NCI-H82 treated with DMSO at 0.1 percent for 48 hours (cell line): Measurements from ENCODE around the gene MRPL41.
"Not testable (repeated sequence)": the region's sequence is repeated elsewhere in the genome, so short reads cannot be mapped to it uniquely, and the experiment has no call there.

Experiments used
- DNase-seq: peaks from one replicate; lab custom pipeline; 2025; ENCODE audit not compliant: unreplicated experiment; lab: John Stamatoyannopoulos, UW

The MRPL41 gene

GRCh38 chr9:137550958-137551263 is 768 bp upstream of the MRPL41 start:
- DNase-seq: not testable (repeated sequence)

GRCh38 chr9:137552022-137552768 is 516 bp downstream of the MRPL41 start:
- DNase-seq: no peak

GRCh38 chr9:137553654-137554053 is 2.0 kb downstream of the MRPL41 start:
- DNase-seq: not testable (repeated sequence)

- no peak for DNase-seq
Measured at GRCh38 chr9:137554349-137554748, 2.7 kb downstream of the MRPL41 start.

- DNase-seq: no peak
Measured at GRCh38 chr9:137555179-137555578, 3.5 kb downstream of the MRPL41 start.

GRCh38 chr9:137556069-137556838 is 4.6 kb downstream of the MRPL41 start:
- DNase-seq: no peak

GRCh38 chr9:137558127-137558526 is 6.4 kb downstream of the MRPL41 start:
- no peak for DNase-seq

GRCh38 chr9:137564134-137564533 is 12.5 kb downstream of the MRPL41 start:
- no peak for DNase-seq

GRCh38 chr9:137564817-137565411 is 13.2 kb downstream of the MRPL41 start:
- no peak for DNase-seq

GRCh38 chr9:137568445-137568844 is 16.8 kb downstream of the MRPL41 start:
- DNase-seq: not testable (repeated sequence)

GRCh38 chr9:137569609-137570203 is 18.0 kb downstream of the MRPL41 start:
- no peak for DNase-seq

GRCh38 chr9:137570566-137570965 is 18.9 kb downstream of the MRPL41 start:
- no peak for DNase-seq

- no peak for DNase-seq
Measured at GRCh38 chr9:137574192-137574591, 22.5 kb downstream of the MRPL41 start.

GRCh38 chr9:137575364-137575715 is 23.7 kb downstream of the MRPL41 start:
- no peak for DNase-seq

- DNase-seq: no peak
Measured at GRCh38 chr9:137575716-137576411, 24.2 kb downstream of the MRPL41 start.

- peak; percentile 65 for DNase-seq
Measured at GRCh38 chr9:137578518-137579258, 27.0 kb downstream of the MRPL41 start, which contains the start of gene DPH7. Gene DPH7, minus strand, starts transcription at chr9:137578925. Its CDS starts 148 bp downstream, at chr9:137578777.

GRCh38 chr9:137579259-137579604 is 27.6 kb downstream of the MRPL41 start:
- no peak for DNase-seq

- no peak for DNase-seq
Measured at GRCh38 chr9:137580209-137580953, 28.7 kb downstream of the MRPL41 start.

- no peak for DNase-seq
Measured at GRCh38 chr9:137580954-137581322, 29.3 kb downstream of the MRPL41 start.
